GM23338 (cell line): ENCODE measurements around the gene B4GALT2. TPM values are rescaled to one million over a fixed set of nuclear protein-coding genes. Genes with fewer than 3 reads are reported as not detected.
A peak's percentile ranks its signal among the peaks of the same experiment; 100 is the strongest.

ENCODE experiments used
- ATAC-seq: fragments of 200-7000 bp; cut with Tn5 transposase; 3 replicates; pipeline ENCODE4 v1.9.1; 2020
- DNase-seq: peaks from one replicate; pipeline ENCODE4 v3.0.0-alpha.2; 2015; ENCODE audit warnings: low spot score
- H2AFZ ChIP-seq: fragments of 200-600 bp; sonication (generic); 2 replicates; pipeline ENCODE4 v1.8.0; 2016; ENCODE audit warnings: antibody characterized with exemption, mild to moderate bottlenecking, moderate library complexity
- H3F3A ChIP-seq: fragments of 200-600 bp; sonication (generic); replicated peaks from 2 replicates; pipeline ENCODE4 v1.8.0; 2017; ENCODE audit warnings: antibody characterized with exemption, mixed run types, low read depth
- H3K27ac ChIP-seq: fragments of 200-600 bp; sonication (generic); 2 replicates; pipeline ENCODE4 v1.6.1; 2016; ENCODE audit warnings: low read depth
- H3K27me3 ChIP-seq: fragments of 200-600 bp; sonication (generic); 2 replicates; pipeline ENCODE4 v1.8.0; 2016; ENCODE audit warnings: mild to moderate bottlenecking, mixed run types, moderate library complexity; ENCODE audit not compliant: insufficient read depth
- H3K36me3 ChIP-seq: fragments of 200-600 bp; sonication (generic); 2 replicates; pipeline ENCODE4 v1.8.0; 2016; ENCODE audit warnings: mild to moderate bottlenecking; ENCODE audit not compliant: insufficient read depth
- H3K4me1 ChIP-seq: fragments of 200-600 bp; sonication (generic); 2 replicates; pipeline ENCODE4 v1.8.0; 2016; ENCODE audit warnings: mild to moderate bottlenecking, moderate library complexity; ENCODE audit not compliant: insufficient read depth
- H3K4me2 ChIP-seq: fragments of 200-600 bp; sonication (generic); 2 replicates; pipeline ENCODE4 v1.7.1; 2017; ENCODE audit warnings: mixed run types
- H3K4me3 ChIP-seq: fragments of 200-600 bp; sonication (generic); 2 replicates; pipeline ENCODE4 v1.6.1; 2016; ENCODE audit warnings: mixed run types
- H3K79me2 ChIP-seq: fragments of 200-600 bp; sonication (generic); replicated peaks from 2 replicates; pipeline ENCODE4 v1.8.0; 2017; ENCODE audit warnings: mild to moderate bottlenecking; ENCODE audit not compliant: insufficient read depth
- H3K9me2 ChIP-seq: fragments of 200-600 bp; sonication (generic); 2 replicates; pipeline ENCODE4 v1.8.0; 2017; ENCODE audit not compliant: insufficient read depth
- H4K20me1 ChIP-seq: fragments of 200-600 bp; sonication (generic); replicated peaks from 2 replicates; pipeline ENCODE4 v1.8.0; 2017; ENCODE audit warnings: mild to moderate bottlenecking; ENCODE audit not compliant: insufficient read depth
- H3K27ac Mint-ChIP-seq: 2 replicates; pipeline ENCODE4 v1.8.0; 2020; ENCODE audit warnings: inconsistent platforms, mild to moderate bottlenecking, moderate library complexity, mixed read lengths
- H3K27me3 Mint-ChIP-seq: 3 replicates; pipeline ENCODE4 v1.8.0; 2022; ENCODE audit warnings: low read depth, mild to moderate bottlenecking, moderate library complexity, mixed read lengths, inconsistent platforms; ENCODE audit not compliant: insufficient read depth, poor library complexity
- H3K36me3 Mint-ChIP-seq: 3 replicates; pipeline ENCODE4 v1.8.0; 2021; ENCODE audit warnings: low read depth, mild to moderate bottlenecking, inconsistent platforms, moderate library complexity, mixed read lengths
- H3K4me1 Mint-ChIP-seq: 3 replicates; pipeline ENCODE4 v1.8.0; 2020; ENCODE audit warnings: mild to moderate bottlenecking, inconsistent platforms, mixed read lengths
- H3K4me3 Mint-ChIP-seq: 3 replicates; pipeline ENCODE4 v1.8.0; 2021; ENCODE audit warnings: moderate library complexity, mild to moderate bottlenecking, inconsistent platforms, mixed read lengths
- H3K9me3 Mint-ChIP-seq: 3 replicates; pipeline ENCODE4 v1.8.0; 2020; ENCODE audit warnings: moderate library complexity, mild to moderate bottlenecking, inconsistent platforms, mixed read lengths
- CREB1 ChIP-seq: fragments of 250-450 bp; sonication (Bioruptor Pico); IDR thresholded peaks from 2 replicates; pipeline ENCODE4 v1.5.0; 2020; ENCODE audit warnings: low read depth, mild to moderate bottlenecking, moderate library complexity
- EZH2phosphoT487 ChIP-seq: fragments of 200-600 bp; sonication (generic); IDR thresholded peaks from one replicate; pipeline ENCODE4 v1.8.1; 2018; ENCODE audit warnings: antibody characterized with exemption; ENCODE audit not compliant: unreplicated experiment
- JUNB ChIP-seq: IDR thresholded peaks from one replicate; pipeline ENCODE4 v1.6.1; 2016; ENCODE audit warnings: antibody characterized with exemption; ENCODE audit not compliant: unreplicated experiment
- NANOG ChIP-seq: IDR thresholded peaks from 2 replicates; pipeline ENCODE4 v1.6.1; 2016; ENCODE audit warnings: antibody characterized with exemption, borderline replicate concordance
- ZNF114 ChIP-seq: fragments of 250-450 bp; sonication (Bioruptor Pico); IDR thresholded peaks from 2 replicates; pipeline ENCODE4 v1.5.0; 2020; ENCODE audit warnings: mild to moderate bottlenecking, moderate library complexity
- ZNF331 ChIP-seq: fragments of 250-450 bp; sonication (Bioruptor Pico); IDR thresholded peaks from 2 replicates; pipeline ENCODE4 v1.5.0; 2020; ENCODE audit warnings: low read depth, mild to moderate bottlenecking, moderate library complexity
- polyA plus RNA-seq: library from polyadenylated mRNA; unstranded; fragments of >200 nt; fragmentation: Nextera tagmentation; extraction: Ambion mirVana; gene quantifications from 2 replicates; pipeline ENCODE4 v1.2.1, GENCODE V29; 2016
- total RNA-seq: library from RNA; depleted of rRNA; stranded (reverse); fragments of >200 nt; shearing (Covaris generic); gene quantifications from 2 replicates; pipeline ENCODE4 v1.2.3, GENCODE V29; 2014
- TF ChIP-seq, protein P1 (sequence below): fragments of 250-450 bp; sonication (Bioruptor Pico); IDR thresholded peaks from 2 replicates; pipeline ENCODE4 v1.5.0; 2020; ENCODE audit warnings: mild to moderate bottlenecking, moderate library complexity
- TF ChIP-seq, protein P2 (sequence below): IDR thresholded peaks from 2 replicates; pipeline ENCODE4 v1.6.1; 2016; ENCODE audit warnings: antibody characterized with exemption
- TF ChIP-seq, protein P3 (sequence below), 2 experiments: fragments of 200-600 bp in 1 of 2; sonication (generic) in 1 of 2; conservative IDR thresholded peaks; 2 replicates each; pipeline versions ENCODE4 v1.5.1 to v1.6.1; 2016 to 2017; ENCODE audit warnings: antibody characterized with exemption in 2 of 2, low read depth in 2 of 2, mild to moderate bottlenecking in 2 of 2, moderate library complexity in 1 of 2

Gene B4GALT2
- total and polyA plus RNA-seq, 2 experiments from 2014 or later = 22.4 to 63.1 TPM

DNA sequence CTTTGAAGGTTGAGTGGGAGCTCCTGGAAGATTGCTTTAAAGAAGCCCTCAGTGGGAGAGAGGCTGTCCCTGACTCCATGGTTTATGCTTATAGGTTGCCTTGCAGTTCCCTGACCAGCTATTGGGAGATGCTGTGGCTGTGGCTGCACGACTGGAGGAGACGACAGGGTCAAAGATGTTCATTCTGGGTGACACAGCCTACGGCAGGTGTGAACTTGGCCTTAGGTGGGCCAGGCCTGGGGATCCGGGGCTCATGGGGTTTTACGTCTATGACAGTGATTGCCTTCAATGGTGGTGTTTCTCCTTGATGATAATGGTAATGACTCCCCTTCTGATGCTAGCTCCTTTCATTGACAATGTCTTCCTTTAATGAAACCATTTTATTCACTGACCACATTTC lies 8.5 kb upstream of the B4GALT2 start:
- ATAC-seq = no peak

DNA sequence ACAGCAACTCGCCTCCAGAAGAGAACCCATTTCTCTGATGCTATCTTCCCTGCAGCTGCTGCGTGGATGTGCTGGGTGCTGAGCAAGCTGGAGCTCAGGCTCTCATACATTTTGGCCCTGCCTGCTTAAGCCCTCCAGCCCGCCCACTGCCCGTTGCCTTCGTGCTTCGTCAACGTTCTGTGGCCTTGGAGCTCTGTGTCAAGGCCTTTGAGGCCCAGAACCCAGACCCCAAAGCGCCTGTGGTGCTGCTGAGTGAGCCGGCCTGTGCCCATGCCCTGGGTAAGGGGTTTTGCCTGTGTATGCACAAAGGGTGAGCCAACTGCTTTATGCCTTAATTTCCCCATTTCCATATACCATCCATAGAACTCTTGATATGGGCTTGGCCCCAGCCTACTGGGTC lies 8.1 kb upstream of the B4GALT2 start:
- H3K27me3 ChIP-seq = no peaks in the 10 kb centered on the region
- no peak for DNase-seq
- H3K27me3 Mint-ChIP-seq = peaks cover 15% of the 10 kb centered on the region
- H3K27ac Mint-ChIP-seq = no peak overlapping the region
- H3F3A ChIP-seq = peaks cover 7% of the 10 kb centered on the region; the same call in 1 of the 2 replicates
- no peak for ATAC-seq
- H2AFZ ChIP-seq = no peak overlapping the region
- peaks cover 22% of the 10 kb centered on the region for H3K4me1 ChIP-seq
- H3K4me3 ChIP-seq = peak overlapping the region; percentile 100; the same call in 1 of the 2 replicates
- H3K27ac ChIP-seq = no peak overlapping the region
- H3K4me2 ChIP-seq = peak overlapping the region; percentile 98
- peak overlapping the region; percentile 99 for H3K4me3 Mint-ChIP-seq
- H4K20me1 ChIP-seq = peaks cover 9% of the 10 kb centered on the region
- H3K9me2 ChIP-seq = no peaks in the 10 kb centered on the region
- H3K79me2 ChIP-seq = peaks cover 16% of the 10 kb centered on the region
- H3K36me3 ChIP-seq = no peaks in the 10 kb centered on the region
- peaks cover 20% of the 10 kb centered on the region for H3K4me1 Mint-ChIP-seq
- no peaks in the 10 kb centered on the region for H3K9me3 Mint-ChIP-seq
- H3K36me3 Mint-ChIP-seq = peaks cover 41% of the 10 kb centered on the region
- TF ChIP-seq ZNF331 = no peak
- TF ChIP-seq, protein P1, sequence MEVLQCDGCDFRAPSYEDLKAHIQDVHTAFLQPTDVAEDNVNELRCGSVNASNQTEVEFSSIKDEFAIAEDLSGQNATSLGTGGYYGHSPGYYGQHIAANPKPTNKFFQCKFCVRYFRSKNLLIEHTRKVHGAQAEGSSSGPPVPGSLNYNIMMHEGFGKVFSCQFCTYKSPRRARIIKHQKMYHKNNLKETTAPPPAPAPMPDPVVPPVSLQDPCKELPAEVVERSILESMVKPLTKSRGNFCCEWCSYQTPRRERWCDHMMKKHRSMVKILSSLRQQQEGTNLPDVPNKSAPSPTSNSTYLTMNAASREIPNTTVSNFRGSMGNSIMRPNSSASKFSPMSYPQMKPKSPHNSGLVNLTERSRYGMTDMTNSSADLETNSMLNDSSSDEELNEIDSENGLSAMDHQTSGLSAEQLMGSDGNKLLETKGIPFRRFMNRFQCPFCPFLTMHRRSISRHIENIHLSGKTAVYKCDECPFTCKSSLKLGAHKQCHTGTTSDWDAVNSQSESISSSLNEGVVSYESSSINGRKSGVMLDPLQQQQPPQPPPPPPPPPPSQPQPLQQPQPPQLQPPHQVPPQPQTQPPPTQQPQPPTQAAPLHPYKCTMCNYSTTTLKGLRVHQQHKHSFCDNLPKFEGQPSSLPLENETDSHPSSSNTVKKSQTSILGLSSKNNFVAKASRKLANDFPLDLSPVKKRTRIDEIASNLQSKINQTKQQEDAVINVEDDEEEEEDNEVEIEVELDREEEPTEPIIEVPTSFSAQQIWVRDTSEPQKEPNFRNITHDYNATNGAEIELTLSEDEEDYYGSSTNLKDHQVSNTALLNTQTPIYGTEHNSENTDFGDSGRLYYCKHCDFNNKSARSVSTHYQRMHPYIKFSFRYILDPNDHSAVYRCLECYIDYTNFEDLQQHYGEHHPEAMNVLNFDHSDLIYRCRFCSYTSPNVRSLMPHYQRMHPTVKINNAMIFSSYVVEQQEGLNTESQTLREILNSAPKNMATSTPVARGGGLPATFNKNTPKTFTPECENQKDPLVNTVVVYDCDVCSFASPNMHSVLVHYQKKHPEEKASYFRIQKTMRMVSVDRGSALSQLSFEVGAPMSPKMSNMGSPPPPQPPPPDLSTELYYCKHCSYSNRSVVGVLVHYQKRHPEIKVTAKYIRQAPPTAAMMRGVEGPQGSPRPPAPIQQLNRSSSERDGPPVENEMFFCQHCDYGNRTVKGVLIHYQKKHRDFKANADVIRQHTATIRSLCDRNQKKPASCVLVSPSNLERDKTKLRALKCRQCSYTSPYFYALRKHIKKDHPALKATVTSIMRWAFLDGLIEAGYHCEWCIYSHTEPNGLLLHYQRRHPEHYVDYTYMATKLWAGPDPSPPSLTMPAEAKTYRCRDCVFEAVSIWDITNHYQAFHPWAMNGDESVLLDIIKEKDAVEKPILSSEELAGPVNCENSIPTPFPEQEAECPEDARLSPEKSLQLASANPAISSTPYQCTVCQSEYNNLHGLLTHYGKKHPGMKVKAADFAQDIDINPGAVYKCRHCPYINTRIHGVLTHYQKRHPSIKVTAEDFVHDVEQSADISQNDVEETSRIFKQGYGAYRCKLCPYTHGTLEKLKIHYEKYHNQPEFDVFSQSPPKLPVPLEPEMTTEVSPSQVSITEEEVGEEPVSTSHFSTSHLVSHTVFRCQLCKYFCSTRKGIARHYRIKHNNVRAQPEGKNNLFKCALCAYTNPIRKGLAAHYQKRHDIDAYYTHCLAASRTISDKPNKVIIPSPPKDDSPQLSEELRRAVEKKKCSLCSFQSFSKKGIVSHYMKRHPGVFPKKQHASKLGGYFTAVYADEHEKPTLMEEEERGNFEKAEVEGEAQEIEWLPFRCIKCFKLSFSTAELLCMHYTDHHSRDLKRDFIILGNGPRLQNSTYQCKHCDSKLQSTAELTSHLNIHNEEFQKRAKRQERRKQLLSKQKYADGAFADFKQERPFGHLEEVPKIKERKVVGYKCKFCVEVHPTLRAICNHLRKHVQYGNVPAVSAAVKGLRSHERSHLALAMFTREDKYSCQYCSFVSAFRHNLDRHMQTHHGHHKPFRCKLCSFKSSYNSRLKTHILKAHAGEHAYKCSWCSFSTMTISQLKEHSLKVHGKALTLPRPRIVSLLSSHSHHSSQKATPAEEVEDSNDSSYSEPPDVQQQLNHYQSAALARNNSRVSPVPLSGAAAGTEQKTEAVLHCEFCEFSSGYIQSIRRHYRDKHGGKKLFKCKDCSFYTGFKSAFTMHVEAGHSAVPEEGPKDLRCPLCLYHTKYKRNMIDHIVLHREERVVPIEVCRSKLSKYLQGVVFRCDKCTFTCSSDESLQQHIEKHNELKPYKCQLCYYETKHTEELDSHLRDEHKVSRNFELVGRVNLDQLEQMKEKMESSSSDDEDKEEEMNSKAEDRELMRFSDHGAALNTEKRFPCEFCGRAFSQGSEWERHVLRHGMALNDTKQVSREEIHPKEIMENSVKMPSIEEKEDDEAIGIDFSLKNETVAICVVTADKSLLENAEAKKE (CRISPR knock-in tag) = no peak
- no peak for TF ChIP-seq EZH2phosphoT487
- no peak for TF ChIP-seq JUNB
- TF ChIP-seq, protein P2, sequence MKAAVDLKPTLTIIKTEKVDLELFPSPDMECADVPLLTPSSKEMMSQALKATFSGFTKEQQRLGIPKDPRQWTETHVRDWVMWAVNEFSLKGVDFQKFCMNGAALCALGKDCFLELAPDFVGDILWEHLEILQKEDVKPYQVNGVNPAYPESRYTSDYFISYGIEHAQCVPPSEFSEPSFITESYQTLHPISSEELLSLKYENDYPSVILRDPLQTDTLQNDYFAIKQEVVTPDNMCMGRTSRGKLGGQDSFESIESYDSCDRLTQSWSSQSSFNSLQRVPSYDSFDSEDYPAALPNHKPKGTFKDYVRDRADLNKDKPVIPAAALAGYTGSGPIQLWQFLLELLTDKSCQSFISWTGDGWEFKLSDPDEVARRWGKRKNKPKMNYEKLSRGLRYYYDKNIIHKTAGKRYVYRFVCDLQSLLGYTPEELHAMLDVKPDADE = no peak
- TF ChIP-seq CREB1 = no peak
- TF ChIP-seq NANOG = no peak
- no peak for TF ChIP-seq ZNF114 (CRISPR knock-in tag)

More for the DNA sequence above, 8.5 kb upstream of the B4GALT2 start:
- Histone ChIP-seq H3K27ac (no peak overlapping the region), H3K36me3 (no peaks in the 10 kb centered on the region), H3K4me2 (peak overlapping the region; percentile 98), H3K79me2 (peaks cover 12% of the 10 kb centered on the region), H3K27me3 (no peaks in the 10 kb centered on the region), H3K9me2 (no peaks in the 10 kb centered on the region), H3F3A (peaks cover 3% of the 10 kb centered on the region; the same call in 1 of the 2 replicates), H3K4me1 (peaks cover 18% of the 10 kb centered on the region), H3K4me3 (peak overlapping the region; percentile 100), H4K20me1 (peaks cover 4% of the 10 kb centered on the region), H2AFZ (no peak overlapping the region; the same call in 1 of the 2 replicates)
- DNase-seq = no peak
- H3K9me3 Mint-ChIP-seq = no peaks in the 10 kb centered on the region
- peaks cover 18% of the 10 kb centered on the region for H3K4me1 Mint-ChIP-seq
- TF ChIP-seq, protein P3, sequence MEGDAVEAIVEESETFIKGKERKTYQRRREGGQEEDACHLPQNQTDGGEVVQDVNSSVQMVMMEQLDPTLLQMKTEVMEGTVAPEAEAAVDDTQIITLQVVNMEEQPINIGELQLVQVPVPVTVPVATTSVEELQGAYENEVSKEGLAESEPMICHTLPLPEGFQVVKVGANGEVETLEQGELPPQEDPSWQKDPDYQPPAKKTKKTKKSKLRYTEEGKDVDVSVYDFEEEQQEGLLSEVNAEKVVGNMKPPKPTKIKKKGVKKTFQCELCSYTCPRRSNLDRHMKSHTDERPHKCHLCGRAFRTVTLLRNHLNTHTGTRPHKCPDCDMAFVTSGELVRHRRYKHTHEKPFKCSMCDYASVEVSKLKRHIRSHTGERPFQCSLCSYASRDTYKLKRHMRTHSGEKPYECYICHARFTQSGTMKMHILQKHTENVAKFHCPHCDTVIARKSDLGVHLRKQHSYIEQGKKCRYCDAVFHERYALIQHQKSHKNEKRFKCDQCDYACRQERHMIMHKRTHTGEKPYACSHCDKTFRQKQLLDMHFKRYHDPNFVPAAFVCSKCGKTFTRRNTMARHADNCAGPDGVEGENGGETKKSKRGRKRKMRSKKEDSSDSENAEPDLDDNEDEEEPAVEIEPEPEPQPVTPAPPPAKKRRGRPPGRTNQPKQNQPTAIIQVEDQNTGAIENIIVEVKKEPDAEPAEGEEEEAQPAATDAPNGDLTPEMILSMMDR (conservative IDR thresholded peaks at IDR 0.05; ENCODE audit: low read depth in 2 of 2) = no peak
- H3K36me3 Mint-ChIP-seq = peaks cover 39% of the 10 kb centered on the region
- peak overlapping the region; percentile 89 for H3K27ac Mint-ChIP-seq
- peak overlapping the region; percentile 99 for H3K4me3 Mint-ChIP-seq
- H3K27me3 Mint-ChIP-seq = peaks cover 13% of the 10 kb centered on the region
